GM21576 (cell line): Measurements from ENCODE around the gene URGCP.
"Not testable (repeated sequence)": the region's sequence is repeated elsewhere in the genome, so short reads cannot be mapped to it uniquely, and the experiment has no call there.

ENCODE experiments used
- ATAC-seq: cut with Tn5 transposase; IDR thresholded peaks from one replicate; pipeline ENCODE4 v1.9.1; 2021; ENCODE audit warnings: mild to moderate bottlenecking, moderate library complexity; ENCODE audit not compliant: unreplicated experiment

URGCP gene

GRCh38 chr7:43922726-43923125 is 16.3 kb upstream of the URGCP start:
- ATAC-seq = no peak

DNA sequence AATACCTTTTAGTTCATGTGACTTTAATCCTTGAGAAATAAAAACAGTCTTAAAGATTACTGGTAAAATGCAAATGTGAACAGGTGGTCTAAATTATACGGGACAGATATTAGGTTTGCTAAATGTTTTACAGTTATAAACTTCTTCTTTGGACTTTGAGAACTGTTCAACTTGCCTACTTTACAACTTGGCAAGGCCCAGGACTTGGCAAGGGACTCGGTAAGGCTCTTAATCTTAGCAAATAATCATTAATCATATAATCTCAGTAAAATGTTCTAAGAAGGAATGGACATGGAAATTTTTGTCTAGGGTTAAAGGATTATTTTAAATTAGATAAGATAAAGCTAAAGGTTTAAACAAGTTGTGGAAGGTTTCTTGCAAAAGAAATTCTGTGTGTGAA is 15.0 kb upstream of the URGCP start:
- ATAC-seq = no peak

GRCh38 chr7:43915907-43916306 is 9.5 kb upstream of the URGCP start:
- ATAC-seq = no peak

DNA sequence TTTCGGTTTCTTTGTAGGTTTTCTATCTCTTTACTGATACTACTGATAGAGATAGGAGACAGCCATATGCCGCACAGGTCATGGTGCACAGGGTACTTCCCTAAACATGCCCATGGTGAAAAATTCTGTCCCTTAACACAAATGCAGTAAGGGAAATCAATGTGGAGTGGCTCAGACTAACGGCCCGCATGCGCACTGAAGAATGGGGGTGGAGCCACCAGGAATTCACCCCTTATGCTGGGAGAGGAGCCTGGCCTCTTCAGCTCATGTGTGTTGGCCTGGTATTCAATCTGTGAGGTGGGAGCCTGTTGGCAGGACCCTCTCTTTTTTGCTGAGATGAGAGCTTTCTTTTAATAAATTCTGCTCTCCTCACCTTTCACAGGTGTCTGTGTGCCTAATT is 8.4 kb upstream of the URGCP start:
- no peak for ATAC-seq

- peak; percentile 29 for ATAC-seq
These were observed 453 bp downstream of the URGCP start for GRCh38 chr7:43905956-43906330.

GRCh38 chr7:43905209-43905946 is 1.0 kb downstream of the URGCP start:
- ATAC-seq = no peak

GRCh38 chr7:43904533-43905208 is 1.7 kb downstream of the URGCP start:
- ATAC-seq = no peak

DNA sequence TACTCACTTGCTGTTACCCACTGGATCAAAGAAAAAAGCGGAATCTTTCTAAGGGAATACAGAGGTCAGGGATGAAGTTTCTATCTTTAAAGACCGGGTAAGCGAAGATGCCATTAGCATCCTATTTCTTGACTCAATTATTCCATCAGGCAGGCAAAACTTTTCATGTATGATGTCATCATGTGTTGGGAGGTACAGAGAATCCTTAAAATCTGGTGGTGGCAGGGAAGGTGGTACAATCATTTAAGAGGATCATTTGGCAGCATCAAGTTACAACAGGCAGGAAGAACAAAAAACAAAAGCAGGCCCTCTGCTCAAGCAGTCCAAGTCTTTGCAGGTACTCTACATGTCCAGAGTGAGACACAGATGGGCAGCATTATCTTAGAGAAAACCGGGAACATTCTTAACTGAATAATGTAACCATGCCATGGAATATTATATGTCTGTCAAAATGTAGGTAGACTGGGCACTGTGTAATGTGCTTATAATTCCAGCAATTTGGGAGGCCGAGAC is 3.8 kb downstream of the URGCP start:
- ATAC-seq = no peak

GRCh38 chr7:43898571-43898970 is 7.8 kb downstream of the URGCP start:
- not testable (repeated sequence) for ATAC-seq

GRCh38 chr7:43895847-43896415 is 10.5 kb downstream of the URGCP start:
- no peak for ATAC-seq

DNA sequence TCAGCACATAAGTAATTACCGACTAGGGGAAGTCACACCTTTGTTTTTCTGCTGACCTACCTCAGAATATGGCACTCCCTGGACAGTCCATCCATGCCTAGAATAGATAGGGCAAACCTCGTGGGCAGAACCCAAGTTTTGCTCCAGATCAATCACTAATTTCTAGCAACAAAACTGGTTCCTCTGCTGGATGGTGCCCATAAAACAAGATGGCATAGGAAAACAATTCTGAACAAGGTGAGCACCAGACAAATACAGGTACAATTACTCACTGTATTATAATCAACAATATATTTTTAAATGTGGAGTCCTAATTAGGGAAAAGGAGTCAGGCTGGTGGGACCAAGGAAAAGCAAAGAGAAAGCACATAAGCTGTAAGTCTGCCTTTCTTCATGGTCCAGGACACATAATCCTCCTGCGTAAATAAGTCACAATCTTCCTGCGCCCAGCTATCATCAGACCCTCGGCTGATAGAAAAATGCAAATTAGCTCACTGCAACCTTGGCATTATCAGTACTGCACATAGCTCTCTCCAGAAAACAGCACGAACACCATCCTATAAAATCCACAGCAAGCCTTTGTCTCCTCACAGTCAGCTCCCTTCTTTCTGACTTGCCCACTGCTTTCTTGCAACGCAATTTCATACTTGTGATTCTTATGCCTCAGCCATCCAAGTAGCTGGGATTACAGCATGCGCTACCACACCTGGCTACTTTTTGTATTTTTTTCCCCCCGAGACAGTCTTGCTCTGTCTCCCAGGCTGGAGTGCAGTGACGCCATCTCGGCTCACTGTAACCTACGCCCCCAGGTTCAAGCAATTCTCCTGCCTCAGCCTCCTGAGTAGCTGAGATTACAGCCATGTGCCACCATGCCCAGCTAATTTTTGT is 15.1 kb downstream of the URGCP start:
- no peak for ATAC-seq

GRCh38 chr7:43890468-43890867 is 15.9 kb downstream of the URGCP start:
- no peak for ATAC-seq

- ATAC-seq = no peak
These were observed 17.1 kb downstream of the URGCP start for GRCh38 chr7:43888993-43889945.

- ATAC-seq = no peak
These were observed 21.8 kb downstream of the URGCP start for GRCh38 chr7:43884617-43885016.

DNA sequence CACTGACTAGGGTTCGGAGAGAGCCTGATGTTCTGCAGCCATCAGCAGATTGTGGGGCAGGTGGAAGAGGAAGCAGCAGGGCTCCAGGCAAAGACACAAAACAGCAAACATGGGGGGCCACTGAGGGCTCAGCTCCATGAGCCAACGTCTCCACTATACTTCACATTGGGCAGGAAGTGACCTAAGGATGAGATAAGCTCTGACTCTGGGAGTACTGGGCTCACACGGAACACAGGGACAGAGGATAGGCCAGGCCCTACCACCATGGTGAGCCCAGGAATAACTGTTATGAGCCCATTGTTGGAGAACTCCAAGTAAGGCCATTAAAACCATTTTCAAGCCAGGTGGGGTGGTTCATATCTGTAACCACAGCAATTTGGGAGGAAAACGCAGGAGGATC is 22.2 kb downstream of the URGCP start:
- ATAC-seq = no peak

DNA sequence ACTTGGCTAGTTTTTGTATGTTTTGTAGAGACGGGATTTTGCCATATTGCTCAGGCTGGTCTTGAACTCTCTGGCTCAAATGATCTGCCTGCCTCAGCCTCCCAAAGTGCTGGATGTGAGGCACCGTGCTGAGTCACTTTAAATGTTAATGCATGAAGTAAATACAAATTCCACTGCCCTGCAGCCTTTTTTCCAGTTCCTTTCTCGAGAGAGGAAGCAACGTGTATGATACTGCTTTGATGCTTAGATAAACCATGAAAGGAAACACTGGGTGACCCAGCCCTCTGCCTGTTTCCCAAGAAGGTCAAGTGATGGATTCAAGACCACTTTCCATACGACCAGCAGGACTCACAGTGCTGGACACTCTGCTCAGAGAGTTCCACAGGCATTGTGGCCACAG is 25.8 kb downstream of the URGCP start:
- no peak for ATAC-seq

DNA sequence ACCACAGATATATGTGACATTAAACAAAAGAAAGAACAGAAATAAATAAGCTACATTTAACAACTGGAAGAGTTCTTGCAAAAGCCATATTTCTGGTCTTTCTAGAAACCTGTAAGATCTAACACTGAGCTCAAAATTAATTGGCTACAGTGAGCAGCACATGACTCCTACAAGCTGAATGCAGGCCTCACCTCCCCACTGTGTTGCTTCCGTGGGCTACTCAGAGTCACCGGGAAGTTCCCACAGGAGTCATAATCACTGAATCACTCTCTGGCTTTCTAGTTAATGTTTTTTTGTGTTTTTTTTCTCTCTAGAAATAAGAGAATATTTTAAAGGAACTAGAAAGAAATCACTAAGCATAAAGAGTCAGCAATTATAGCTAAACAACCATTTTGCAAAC is 26.9 kb downstream of the URGCP start:
- ATAC-seq = no peak

GRCh38 chr7:43878867-43879266 is 27.5 kb downstream of the URGCP start:
- no peak for ATAC-seq

DNA sequence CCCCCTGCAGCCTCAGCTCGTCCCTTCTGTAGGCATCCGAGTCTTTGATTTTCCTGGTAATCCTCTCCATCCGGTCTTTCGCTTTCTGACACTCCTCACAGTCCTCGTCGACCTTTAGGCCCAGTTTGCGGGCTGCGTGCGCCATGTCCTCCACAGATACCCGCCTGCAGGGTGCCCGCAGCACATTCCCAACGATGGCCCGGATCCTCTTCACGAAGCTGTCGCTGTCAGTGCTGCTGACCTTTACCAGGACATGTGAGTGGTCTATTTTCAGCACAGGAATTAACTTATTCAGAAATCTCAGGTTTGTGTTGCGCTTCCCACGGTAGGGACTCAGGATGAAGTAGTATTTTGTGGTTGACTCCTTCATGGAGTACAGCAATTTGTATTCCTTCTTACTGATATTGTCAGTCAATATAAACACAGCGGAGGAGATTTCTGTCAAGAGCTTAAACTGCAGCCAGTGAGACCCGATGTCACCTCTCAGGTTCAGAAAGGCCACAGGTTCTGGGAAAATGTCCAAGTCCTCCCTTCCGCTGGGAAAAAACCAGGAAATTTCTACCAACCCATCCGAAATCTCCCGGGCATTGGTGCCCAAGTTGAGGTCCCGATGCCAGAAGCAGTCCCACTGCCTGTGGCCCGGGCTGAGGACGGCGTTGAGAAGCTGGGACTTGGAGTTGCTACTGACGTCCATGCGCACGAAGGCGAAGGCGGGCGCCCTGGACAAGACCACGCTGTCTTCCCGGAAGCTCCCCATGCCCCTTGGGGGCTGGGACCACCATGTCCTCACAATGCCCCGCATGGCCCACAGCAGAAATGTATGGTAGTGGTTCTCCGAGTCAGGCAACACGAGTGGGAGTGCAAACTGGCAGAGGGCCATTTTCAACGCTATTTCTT is 28.2 kb downstream of the URGCP start:
- ATAC-seq = no peak
